ENCODE results near the gene FRMD1. TPM values are rescaled to one million over a fixed set of nuclear protein-coding genes. Genes with fewer than 3 reads are reported as not detected.

Gene FRMD1
- polyA plus RNA-seq, 3 donors = not detected

DNA sequence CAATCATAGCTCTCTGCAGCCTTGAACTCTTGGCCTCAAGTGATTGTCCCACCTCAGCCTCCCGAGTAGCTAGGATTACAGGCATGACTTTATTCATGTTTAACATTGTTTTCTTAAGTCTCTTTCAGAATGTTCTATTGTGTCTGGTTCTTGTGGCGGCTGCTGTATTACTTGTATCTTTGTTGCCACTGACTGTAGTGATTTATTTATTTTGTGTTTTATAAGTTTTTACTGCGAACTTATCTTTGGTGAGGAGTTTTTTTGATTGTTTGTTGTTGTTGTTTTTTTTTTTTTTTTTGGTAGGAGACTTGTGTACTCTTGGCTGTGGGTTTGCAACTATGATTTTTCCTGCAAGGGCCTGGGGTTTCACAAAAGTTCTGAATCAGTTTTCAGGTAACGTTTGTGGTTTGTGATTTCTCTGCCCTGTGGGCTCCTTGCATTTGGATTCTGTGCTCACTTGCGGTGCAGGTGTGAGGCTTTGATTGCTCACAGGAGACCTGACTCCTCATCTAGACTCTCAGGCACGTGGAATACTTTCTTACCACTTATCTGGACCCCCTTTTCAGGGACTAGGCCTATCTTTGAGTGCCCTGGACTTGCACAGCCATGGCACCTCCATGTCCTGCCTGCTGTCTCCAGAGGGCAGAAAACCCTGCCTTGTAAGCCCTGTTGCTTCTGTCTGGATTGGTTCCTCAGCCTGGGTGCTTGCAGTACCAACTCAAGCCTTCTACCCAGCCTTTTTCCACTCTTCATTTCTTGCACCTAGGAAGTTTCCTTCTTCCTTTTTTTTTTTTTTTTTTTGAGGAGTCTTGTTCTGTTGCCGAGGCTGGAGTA is 56.3 kb downstream of the FRMD1 start:
- intact Hi-C loops (cut with micrococcal nuclease) = no loop called here

DNA sequence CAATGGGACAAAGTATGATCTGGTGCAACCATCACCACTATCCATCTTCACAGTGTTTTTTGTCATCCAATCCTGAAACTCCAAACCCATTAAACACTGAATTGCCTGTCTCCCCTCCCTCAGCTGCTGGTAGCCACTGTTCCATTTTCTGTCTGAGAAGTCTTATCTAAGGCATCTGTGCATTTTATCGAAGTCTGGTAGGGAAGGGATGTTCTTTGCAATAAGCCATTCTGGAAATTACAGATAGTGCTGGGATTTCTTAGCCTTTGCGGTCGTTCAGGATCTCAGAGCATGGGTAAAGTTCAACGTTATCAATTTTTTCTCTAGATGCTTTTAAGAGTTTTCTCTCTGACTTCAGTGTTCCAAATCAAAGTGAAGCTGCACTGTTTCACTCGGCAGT is 57.4 kb downstream of the FRMD1 start:
- H3K4me1 Mint-ChIP-seq = no peaks in the 10 kb centered on the region
- intact Hi-C loops (cut with micrococcal nuclease) = no loop called here
- no peaks in the 10 kb centered on the region for H3K36me3 Mint-ChIP-seq

More for the DNA sequence above, 56.3 kb downstream of the FRMD1 start:
- Histone ChIP-seq H3K79me2 (ENCODE audit: insufficient read depth, low read length) (no peaks in the 10 kb centered on the region), H3K4me1 (ENCODE audit: control insufficient read depth in 1 of 2, insufficient read depth in 2 of 2, low read length in 2 of 2) (no peaks in the 10 kb centered on the region), H3K27me3 (ENCODE audit: control insufficient read depth in 2 of 2, insufficient read depth in 2 of 2, low read length in 2 of 2) (no peaks in the 10 kb centered on the region), H2AFZ (ENCODE audit: insufficient read depth, low read depth, low read length, poor library complexity, severe bottlenecking) (no peak overlapping the region), H3K4me2 (replicated peaks; ENCODE audit: extremely low read depth, low read length, poor library complexity, severe bottlenecking) (no peak overlapping the region), H3K4me3 (replicated peaks in 1 of 3; ENCODE audit: low read depth in 2 of 3, low read length in 3 of 3) (no peak overlapping the region), H3K9me3 (replicated peaks in 1 of 2; ENCODE audit: control insufficient read depth in 1 of 2, insufficient read depth in 1 of 2, low read length in 2 of 2) (peaks cover 9 to 26% of the 10 kb centered on the region in 2 donors), H4K20me1 (ENCODE audit: insufficient read depth, low read length) (no peaks in the 10 kb centered on the region), H3K27ac (ENCODE audit: low read depth in 1 of 2, low read length in 2 of 2) (no peak overlapping the region), H3K9ac (ENCODE audit: insufficient read depth, low read length, poor library complexity, severe bottlenecking) (no peak overlapping the region), H3K36me3 (replicated peaks in 1 of 2; ENCODE audit: control insufficient read depth in 1 of 2, insufficient read depth in 2 of 2, low read length in 2 of 2) (no peaks in the 10 kb centered on the region)
- no peak overlapping the region for H3K27ac Mint-ChIP-seq
- no peaks in the 10 kb centered on the region for H3K36me3 Mint-ChIP-seq
- no peaks in the 10 kb centered on the region for H3K4me1 Mint-ChIP-seq
- H3K4me3 Mint-ChIP-seq = no peak overlapping the region
- WGBS (ENCODE audit: insufficient coverage) = 93% methylated on average over 4 of the region's 7 CpGs
- peaks cover 0 to 4% (median 3%) of the 10 kb centered on the region in 3 donors for H3K27me3 Mint-ChIP-seq (ENCODE audit: low read depth in 3 of 3)
- no peak for DNase-seq
- no peak for TF ChIP-seq CTCF (IDR thresholded peaks at IDR 0.05)
- H3K9me3 Mint-ChIP-seq = peaks cover 11 to 24% (median 17%) of the 10 kb centered on the region in 7 donors

More for the DNA sequence above, 57.4 kb downstream of the FRMD1 start:
- peaks cover 10 to 28% (median 15%) of the 10 kb centered on the region in 7 donors for H3K9me3 Mint-ChIP-seq
- no peak overlapping the region for H3K4me3 Mint-ChIP-seq
- 88% methylated on average over 3 of the region's 5 CpGs for WGBS (ENCODE audit: insufficient coverage)
- H3K27me3 Mint-ChIP-seq (ENCODE audit: low read depth in 3 of 3) = peaks cover 0 to 4% (median 4%) of the 10 kb centered on the region in 3 donors
- Histone ChIP-seq H3K27ac (ENCODE audit: low read depth in 1 of 2, low read length in 2 of 2) (no peak overlapping the region), H3K9ac (ENCODE audit: insufficient read depth, low read length, poor library complexity, severe bottlenecking) (no peak overlapping the region), H3K27me3 (ENCODE audit: control insufficient read depth in 2 of 2, insufficient read depth in 2 of 2, low read length in 2 of 2) (no peaks in the 10 kb centered on the region), H3K9me3 (replicated peaks in 1 of 2; ENCODE audit: control insufficient read depth in 1 of 2, insufficient read depth in 1 of 2, low read length in 2 of 2) (peaks cover 16 to 25% of the 10 kb centered on the region in 2 donors), H3K4me1 (ENCODE audit: control insufficient read depth in 1 of 2, insufficient read depth in 2 of 2, low read length in 2 of 2) (no peaks in the 10 kb centered on the region), H3K4me3 (replicated peaks in 1 of 3; ENCODE audit: low read depth in 2 of 3, low read length in 3 of 3) (no peak overlapping the region), H2AFZ (ENCODE audit: insufficient read depth, low read depth, low read length, poor library complexity, severe bottlenecking) (no peak overlapping the region), H3K36me3 (replicated peaks in 1 of 2; ENCODE audit: control insufficient read depth in 1 of 2, insufficient read depth in 2 of 2, low read length in 2 of 2) (no peaks in the 10 kb centered on the region), H4K20me1 (ENCODE audit: insufficient read depth, low read length) (no peaks in the 10 kb centered on the region), H3K4me2 (replicated peaks; ENCODE audit: extremely low read depth, low read length, poor library complexity, severe bottlenecking) (no peak overlapping the region), H3K79me2 (ENCODE audit: insufficient read depth, low read length) (no peaks in the 10 kb centered on the region)
- no peak for DNase-seq
- no peak overlapping the region for H3K27ac Mint-ChIP-seq
- no peak for TF ChIP-seq CTCF (IDR thresholded peaks at IDR 0.05)

All from CD14-positive monocyte (primary cell).